PC-9 (cell line): ENCODE measurements around the gene JMJD1C.

Source experiments
- CTCF ChIP-seq: fragments of 200-600 bp; sonication (generic); conservative IDR thresholded peaks from 2 replicates; pipeline ENCODE4 v1.6.1; 2017; ENCODE audit warnings: mixed run types, antibody characterized with exemption, mild to moderate bottlenecking, moderate library complexity
- EZH2 ChIP-seq: fragments of 200-600 bp; sonication (generic); IDR thresholded peaks from 2 replicates; pipeline ENCODE4 v1.8.0; 2017; ENCODE audit warnings: antibody characterized with exemption, low read depth

DNA sequence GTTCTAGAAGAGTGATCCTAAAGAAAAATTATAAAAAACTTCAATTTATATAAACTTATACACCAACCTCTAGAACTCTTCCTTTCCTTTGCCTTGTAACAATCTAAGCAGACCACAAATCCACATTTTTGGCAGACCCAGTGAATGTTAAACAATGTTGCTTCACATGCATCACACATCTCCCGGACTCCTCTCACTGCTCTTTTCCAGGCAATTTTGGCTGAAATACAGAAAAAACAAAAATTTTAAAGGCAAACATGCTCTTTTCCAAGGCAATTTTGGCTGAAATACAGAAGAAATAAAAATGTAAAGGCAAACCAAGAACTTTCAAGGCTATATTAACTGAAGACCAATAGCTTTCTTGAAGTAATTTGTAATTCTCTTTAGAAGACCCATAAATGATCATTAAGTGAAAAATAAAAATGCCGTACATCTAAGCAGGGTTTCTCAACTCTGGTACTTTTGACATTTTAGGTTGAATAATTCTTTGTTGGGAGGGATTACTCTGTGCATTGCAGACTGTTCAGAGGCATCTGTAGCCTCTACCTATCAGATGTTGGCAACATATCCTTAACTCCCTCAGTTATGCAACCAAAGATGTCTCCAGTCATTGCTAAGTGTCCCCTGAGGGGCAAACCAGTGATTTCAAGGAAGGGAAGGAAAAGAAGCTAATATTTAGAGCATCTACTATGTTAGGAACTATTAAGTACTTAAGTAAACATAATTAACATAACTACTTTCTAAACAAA, 268.3 kb downstream of the JMJD1C start:
- no peak for TF ChIP-seq CTCF
- no peak for TF ChIP-seq EZH2
